Liver (tissue), 2 donors: ENCODE measurements around the gene ERC2.

Source experiments
- TF ChIP-seq, protein P1 (sequence below): IDR thresholded peaks from 2 replicates; pipeline ENCODE4 v1.6.1; 2016; ENCODE audit warnings: antibody characterized with exemption
- TF ChIP-seq, protein P2 (sequence below): fragments of 150-350 bp; IDR thresholded peaks from 2 replicates; pipeline ENCODE4 v1.5.1; 2017; ENCODE audit warnings: improper control_type of control experiment, low read depth, low read length; ENCODE audit not compliant: missing input control
- donor health status: healthy.

DNA sequence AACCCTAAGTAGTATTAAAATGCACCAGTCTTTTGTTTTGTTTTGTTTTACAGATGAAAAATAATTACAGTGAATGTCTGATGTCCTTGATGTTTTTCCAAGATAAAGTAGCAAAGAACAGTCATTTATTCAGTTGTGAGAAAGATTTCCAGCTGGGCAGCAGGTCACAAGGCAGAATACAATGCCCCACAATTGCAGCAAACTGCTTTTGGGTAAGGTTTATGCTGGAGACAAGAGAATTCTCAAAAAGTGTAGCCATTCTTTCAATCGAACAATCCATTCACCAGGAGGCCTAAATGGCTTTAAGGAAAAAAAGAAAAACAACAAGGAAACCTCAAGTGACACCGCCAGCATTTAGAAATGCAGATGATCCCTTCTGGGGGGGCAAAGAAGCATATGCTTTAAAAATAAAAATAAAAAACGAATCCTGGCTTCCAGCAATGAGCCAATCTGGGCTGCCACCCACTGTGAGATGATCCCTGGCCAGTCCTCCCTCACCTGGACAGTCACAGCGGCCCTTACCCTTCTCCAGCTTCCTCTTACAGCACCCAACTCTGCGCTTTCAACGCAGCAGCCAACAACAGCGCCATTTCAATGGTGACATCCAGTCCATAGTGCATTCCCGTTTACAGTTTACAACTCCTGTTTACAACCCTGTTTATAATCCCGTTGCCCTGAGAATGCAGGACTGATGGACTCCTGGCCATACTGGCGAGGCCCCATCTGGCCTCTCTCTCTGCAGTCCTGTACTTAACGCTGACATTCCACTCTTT is 955.5 kb downstream of the ERC2 start:
- TF ChIP-seq, protein P1, sequence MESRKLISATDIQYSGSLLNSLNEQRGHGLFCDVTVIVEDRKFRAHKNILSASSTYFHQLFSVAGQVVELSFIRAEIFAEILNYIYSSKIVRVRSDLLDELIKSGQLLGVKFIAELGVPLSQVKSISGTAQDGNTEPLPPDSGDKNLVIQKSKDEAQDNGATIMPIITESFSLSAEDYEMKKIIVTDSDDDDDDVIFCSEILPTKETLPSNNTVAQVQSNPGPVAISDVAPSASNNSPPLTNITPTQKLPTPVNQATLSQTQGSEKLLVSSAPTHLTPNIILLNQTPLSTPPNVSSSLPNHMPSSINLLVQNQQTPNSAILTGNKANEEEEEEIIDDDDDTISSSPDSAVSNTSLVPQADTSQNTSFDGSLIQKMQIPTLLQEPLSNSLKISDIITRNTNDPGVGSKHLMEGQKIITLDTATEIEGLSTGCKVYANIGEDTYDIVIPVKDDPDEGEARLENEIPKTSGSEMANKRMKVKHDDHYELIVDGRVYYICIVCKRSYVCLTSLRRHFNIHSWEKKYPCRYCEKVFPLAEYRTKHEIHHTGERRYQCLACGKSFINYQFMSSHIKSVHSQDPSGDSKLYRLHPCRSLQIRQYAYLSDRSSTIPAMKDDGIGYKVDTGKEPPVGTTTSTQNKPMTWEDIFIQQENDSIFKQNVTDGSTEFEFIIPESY, result no peak
- TF ChIP-seq, protein P2, sequence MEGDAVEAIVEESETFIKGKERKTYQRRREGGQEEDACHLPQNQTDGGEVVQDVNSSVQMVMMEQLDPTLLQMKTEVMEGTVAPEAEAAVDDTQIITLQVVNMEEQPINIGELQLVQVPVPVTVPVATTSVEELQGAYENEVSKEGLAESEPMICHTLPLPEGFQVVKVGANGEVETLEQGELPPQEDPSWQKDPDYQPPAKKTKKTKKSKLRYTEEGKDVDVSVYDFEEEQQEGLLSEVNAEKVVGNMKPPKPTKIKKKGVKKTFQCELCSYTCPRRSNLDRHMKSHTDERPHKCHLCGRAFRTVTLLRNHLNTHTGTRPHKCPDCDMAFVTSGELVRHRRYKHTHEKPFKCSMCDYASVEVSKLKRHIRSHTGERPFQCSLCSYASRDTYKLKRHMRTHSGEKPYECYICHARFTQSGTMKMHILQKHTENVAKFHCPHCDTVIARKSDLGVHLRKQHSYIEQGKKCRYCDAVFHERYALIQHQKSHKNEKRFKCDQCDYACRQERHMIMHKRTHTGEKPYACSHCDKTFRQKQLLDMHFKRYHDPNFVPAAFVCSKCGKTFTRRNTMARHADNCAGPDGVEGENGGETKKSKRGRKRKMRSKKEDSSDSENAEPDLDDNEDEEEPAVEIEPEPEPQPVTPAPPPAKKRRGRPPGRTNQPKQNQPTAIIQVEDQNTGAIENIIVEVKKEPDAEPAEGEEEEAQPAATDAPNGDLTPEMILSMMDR, result no peak
